ENCODE data around the gene INSL3. TPM values are rescaled to one million over a fixed set of nuclear protein-coding genes. Genes with fewer than 3 reads are reported as not detected.

The INSL3 gene
- total and polyA plus RNA-seq, 2 of the 13 experiments (the other 11 are each of a cell fraction or from before 2014, with no cell fraction given), result 0.30 TPM; not detected in 1

- H4K20me1 ChIP-seq (ENCODE audit: insufficient read depth, low read length), result no peaks in the 10 kb centered on the region
- no peak overlapping the region for H3K4me3 ChIP-seq (replicated peaks in 1 of 3; ENCODE audit: insufficient read depth in 1 of 3, low read depth in 2 of 3, low read length in 3 of 3)
- intact Hi-C loops (cut with micrococcal nuclease; ENCODE audit: unreplicated experiment), result no loop called here
- no peaks in the 10 kb centered on the region for H3K36me3 ChIP-seq (replicated peaks in 1 of 2; ENCODE audit: control insufficient read depth in 1 of 2, insufficient read depth in 2 of 2, low read length in 2 of 2)
- H3K79me2 ChIP-seq (ENCODE audit: insufficient read depth, low read length), result no peaks in the 10 kb centered on the region
- no peak overlapping the region for H3K9ac ChIP-seq (ENCODE audit: insufficient read depth, low read depth, low read length)
- FAIRE-seq, result no peak
- POLR2A ChIA-PET, result interaction anchor here (0.7 kb wide), 1 partner anchor 24 kb away, joined by 4 read pairs; no protein-coding TSS in a partner anchor
- no peaks in the 10 kb centered on the region for H3K4me1 ChIP-seq (ENCODE audit: insufficient read depth, low read length)
- no peak overlapping the region for H2AFZ ChIP-seq (ENCODE audit: low read length)
- no peak overlapping the region for H3K27ac ChIP-seq (ENCODE audit: extremely low read length, insufficient read depth, low read length)
- in situ Hi-C loops (cut with HindIII; ENCODE audit: extremely low pct_ligation_motif_present, low pct_unique_long_range_greater_than_20kb), result no loop called here
- BruUV-seq (replicated peaks), result no TSS peak
- no peak for ATAC-seq
- no peaks in the 10 kb centered on the region for H3K9me3 ChIP-seq (ENCODE audit: low read length)
- no peak for DNase-seq (ENCODE audit: low spot score)
- TF ChIP-seq MNT (IDR thresholded peaks at IDR 0.05), result peak; percentile 48
- TF ChIP-seq ZNF496 (CRISPR knock-in tag; IDR thresholded peaks at IDR 0.05; ENCODE audit: insufficient replicate concordance), result no peak
- TF ChIP-seq ZNF501 (CRISPR knock-in tag; IDR thresholded peaks at IDR 0.05), result no peak
- no peak for TF ChIP-seq ZFP62 (CRISPR knock-in tag; IDR thresholded peaks at IDR 0.05)
- TF ChIP-seq EEA1 (CRISPR knock-in tag; IDR thresholded peaks at IDR 0.05; ENCODE audit: borderline replicate concordance), result no peak
- TF ChIP-seq TOPORS (CRISPR knock-in tag; IDR thresholded peaks at IDR 0.05), result no peak
- no peak overlapping the region for H3K4me2 ChIP-seq (ENCODE audit: low read depth, low read length)
- WGBS (ENCODE audit: low lambda C conversion rate), result 35% methylated on average over 8 of the region's 13 CpGs
- no peaks in the 10 kb centered on the region for H3K27me3 ChIP-seq (ENCODE audit: control insufficient read depth in 1 of 2, insufficient read depth in 2 of 2, low read length in 2 of 2)
- CTCF ChIA-PET (ENCODE audit: low intra/inter-chr PET ratio, low total read pairs), result no interaction called here
Observed at GRCh38 chr19:17817668-17818363, 3.5 kb downstream of the INSL3 start.

GRCh38 chr19:17812099-17812498 is 9.2 kb downstream of the INSL3 start:
- WGBS (ENCODE audit: low lambda C conversion rate), result 79% methylated on average over 3 of the region's 5 CpGs
- FAIRE-seq (no peak), DNase-seq (ENCODE audit: low spot score) (no peak), ATAC-seq (no peak)
- H3K4me3 ChIP-seq (replicated peaks in 1 of 3; ENCODE audit: insufficient read depth in 1 of 3, low read depth in 2 of 3, low read length in 3 of 3), result no peak overlapping the region
- H3K79me2 ChIP-seq (ENCODE audit: insufficient read depth, low read length), result no peaks in the 10 kb centered on the region
- no peaks in the 10 kb centered on the region for H4K20me1 ChIP-seq (ENCODE audit: insufficient read depth, low read length)
- H3K36me3 ChIP-seq (replicated peaks in 1 of 2; ENCODE audit: control insufficient read depth in 1 of 2, insufficient read depth in 2 of 2, low read length in 2 of 2), result peaks cover 0 to 2% of the 10 kb centered on the region in 2 experiments; a peak in 2 of 5 replicates
- H3K9ac ChIP-seq (ENCODE audit: insufficient read depth, low read depth, low read length), result no peak overlapping the region
- no peaks in the 10 kb centered on the region for H3K9me3 ChIP-seq (ENCODE audit: low read length)
- H3K27ac ChIP-seq (ENCODE audit: extremely low read length, insufficient read depth, low read length), result no peak overlapping the region
- intact Hi-C loops (cut with micrococcal nuclease; ENCODE audit: unreplicated experiment) (no loop called here), in situ Hi-C loops (cut with HindIII; ENCODE audit: extremely low pct_ligation_motif_present, low pct_unique_long_range_greater_than_20kb) (no loop called here)
- H3K4me2 ChIP-seq (ENCODE audit: low read depth, low read length), result no peak overlapping the region
- no peaks in the 10 kb centered on the region for H3K4me1 ChIP-seq (ENCODE audit: insufficient read depth, low read length)
- BruUV-seq (replicated peaks), result no TSS peak
- H2AFZ ChIP-seq (ENCODE audit: low read length), result no peak overlapping the region
- POLR2A ChIA-PET, result no interaction called here
- H3K27me3 ChIP-seq (ENCODE audit: control insufficient read depth in 1 of 2, insufficient read depth in 2 of 2, low read length in 2 of 2), result no peaks in the 10 kb centered on the region
- CTCF ChIA-PET (ENCODE audit: low intra/inter-chr PET ratio, low total read pairs), result no interaction called here
- TF ChIP-seq RCOR2 (CRISPR knock-in tag; IDR thresholded peaks at IDR 0.05) (no peak), HDAC2 (CRISPR knock-in tag; IDR thresholded peaks at IDR 0.05) (no peak), ZNF101 (CRISPR knock-in tag; IDR thresholded peaks at IDR 0.05; ENCODE audit: borderline replicate concordance, low read depth) (no peak), HOMEZ (CRISPR knock-in tag; IDR thresholded peaks at IDR 0.05; ENCODE audit: low read depth) (no peak)
- TF ChIP-seq, protein P1, sequence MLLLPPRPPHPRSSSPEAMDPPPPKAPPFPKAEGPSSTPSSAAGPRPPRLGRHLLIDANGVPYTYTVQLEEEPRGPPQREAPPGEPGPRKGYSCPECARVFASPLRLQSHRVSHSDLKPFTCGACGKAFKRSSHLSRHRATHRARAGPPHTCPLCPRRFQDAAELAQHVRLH (CRISPR knock-in tag; IDR thresholded peaks at IDR 0.05; ENCODE audit: borderline replicate concordance, low read depth), result no peak
- TF ChIP-seq, protein P2, sequence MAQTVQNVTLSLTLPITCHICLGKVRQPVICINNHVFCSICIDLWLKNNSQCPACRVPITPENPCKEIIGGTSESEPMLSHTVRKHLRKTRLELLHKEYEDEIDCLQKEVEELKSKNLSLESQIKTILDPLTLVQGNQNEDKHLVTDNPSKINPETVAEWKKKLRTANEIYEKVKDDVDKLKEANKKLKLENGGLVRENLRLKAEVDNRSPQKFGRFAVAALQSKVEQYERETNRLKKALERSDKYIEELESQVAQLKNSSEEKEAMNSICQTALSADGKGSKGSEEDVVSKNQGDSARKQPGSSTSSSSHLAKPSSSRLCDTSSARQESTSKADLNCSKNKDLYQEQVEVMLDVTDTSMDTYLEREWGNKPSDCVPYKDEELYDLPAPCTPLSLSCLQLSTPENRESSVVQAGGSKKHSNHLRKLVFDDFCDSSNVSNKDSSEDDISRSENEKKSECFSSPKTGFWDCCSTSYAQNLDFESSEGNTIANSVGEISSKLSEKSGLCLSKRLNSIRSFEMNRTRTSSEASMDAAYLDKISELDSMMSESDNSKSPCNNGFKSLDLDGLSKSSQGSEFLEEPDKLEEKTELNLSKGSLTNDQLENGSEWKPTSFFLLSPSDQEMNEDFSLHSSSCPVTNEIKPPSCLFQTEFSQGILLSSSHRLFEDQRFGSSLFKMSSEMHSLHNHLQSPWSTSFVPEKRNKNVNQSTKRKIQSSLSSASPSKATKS (CRISPR knock-in tag; IDR thresholded peaks at IDR 0.05), result no peak
